ENCODE results near the gene FBL. TPM values are rescaled to one million over a fixed set of nuclear protein-coding genes. Genes with fewer than 3 reads are reported as not detected.
A peak's percentile ranks its signal among the peaks of the same experiment; 100 is the strongest.
"Not testable (repeated sequence)": the region's sequence is repeated elsewhere in the genome, so short reads cannot be mapped to it uniquely, and the experiment has no call there.

The FBL gene
- total RNA-seq, 1 donor from 2014 or later, result 132 TPM

DNA sequence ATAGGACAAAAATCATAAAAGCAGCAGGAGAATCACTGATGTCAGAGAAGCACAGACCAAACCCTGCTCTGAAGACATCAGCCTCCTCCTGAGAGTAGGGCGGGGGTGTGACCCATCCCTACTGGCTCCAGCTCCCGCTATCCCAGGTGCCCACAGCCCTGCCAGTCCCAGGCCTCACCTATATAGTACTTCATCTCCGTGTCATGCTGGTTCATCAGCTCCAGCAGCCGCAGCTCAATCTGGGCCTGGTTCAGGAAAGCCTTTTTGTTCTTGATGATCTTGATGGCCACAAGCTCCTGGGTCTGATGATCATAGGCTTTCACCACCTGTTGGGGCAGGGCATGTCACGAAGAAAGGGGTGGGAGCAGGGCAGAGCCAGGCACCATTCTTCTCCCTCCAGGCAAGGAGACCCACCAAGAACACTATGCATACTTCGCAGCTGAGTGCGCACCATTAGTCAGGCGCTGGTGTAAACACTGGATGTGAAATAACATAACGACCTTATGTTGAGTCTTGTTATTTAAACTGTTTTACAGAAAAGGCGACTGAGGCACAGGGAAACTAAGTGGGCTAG lies 16.4 kb downstream of the FBL start:
- DNase-seq (ENCODE audit: low spot score), result peak; percentile 30
- no peak for ATAC-seq
- intact Hi-C loops (cut with DNase I), result no loop called here

DNA sequence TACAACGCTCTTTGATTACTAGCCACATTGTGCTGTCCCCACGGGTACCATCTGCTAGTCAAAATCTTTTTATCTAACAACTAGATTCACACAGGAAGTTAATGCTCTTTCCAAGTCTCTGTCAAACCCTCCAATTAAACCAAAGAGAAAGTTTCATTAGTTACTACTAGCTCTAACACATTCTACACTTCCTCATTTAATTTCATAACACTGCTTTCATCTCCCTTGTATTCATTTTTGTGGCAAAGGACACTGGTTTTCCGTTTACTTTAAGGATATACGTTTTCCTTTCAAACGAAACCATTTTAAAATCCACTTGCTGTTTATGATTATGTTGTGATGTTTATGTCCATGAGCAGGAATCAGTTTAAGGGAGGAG lies 17.5 kb downstream of the FBL start:
- no peak for ATAC-seq
- intact Hi-C loops (cut with DNase I), result no loop called here

GRCh38 chr19:39828015-39828653 lies 18.0 kb downstream of the FBL start:
- DNase-seq (ENCODE audit: low spot score) (peak; percentile 58), ATAC-seq (no peak)
- intact Hi-C loops (cut with DNase I), result no loop called here

More for the DNA sequence above, 17.5 kb downstream of the FBL start:
- no peak for DNase-seq (ENCODE audit: low spot score)

GRCh38 chr19:39827216-39827615 lies 19.0 kb downstream of the FBL start:
- peak; percentile 47 for DNase-seq (ENCODE audit: low spot score)
- intact Hi-C loops (cut with DNase I), result no loop called here

DNA sequence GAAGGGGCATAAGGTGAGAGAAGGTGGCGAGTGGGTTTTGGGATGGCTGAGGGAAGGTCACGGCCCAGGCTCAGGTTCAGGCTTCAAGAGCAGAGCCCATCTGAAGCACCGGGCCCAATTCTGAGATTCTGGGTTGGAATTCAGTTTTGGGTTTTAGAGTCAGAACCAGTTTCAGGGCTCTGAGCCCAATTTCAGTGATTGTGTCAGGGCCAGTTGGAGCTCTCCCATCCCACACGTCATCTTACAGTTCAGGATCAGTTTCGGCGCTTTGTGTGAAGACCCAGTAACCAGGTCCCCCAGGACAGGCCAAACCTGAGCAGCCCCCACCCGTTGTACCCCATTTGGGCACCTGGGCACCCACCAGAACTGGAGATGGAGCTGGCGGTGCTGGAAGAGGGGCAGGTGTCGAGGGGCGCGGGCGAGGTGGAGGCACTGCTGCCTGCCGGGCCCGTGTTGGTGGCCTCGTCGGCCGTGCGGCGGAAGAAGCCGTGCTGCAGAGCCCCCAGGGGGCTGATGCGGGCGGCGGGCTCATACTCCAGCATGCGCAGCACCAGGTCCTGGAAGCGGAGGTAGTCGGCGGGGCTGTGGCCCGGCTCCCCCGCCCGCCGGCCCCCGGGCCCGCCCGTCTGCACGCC lies 19.8 kb downstream of the FBL start:
- ATAC-seq (no peak), DNase-seq (ENCODE audit: low spot score) (peak; percentile 51)
- intact Hi-C loops (cut with DNase I), result no loop called here

More at GRCh38 chr19:39827216-39827615, 19.0 kb downstream of the FBL start:
- no peak for ATAC-seq

GRCh38 chr19:39825531-39826076 lies 20.6 kb downstream of the FBL start:
- DNase-seq (ENCODE audit: low spot score) (peak; percentile 59), ATAC-seq (no peak)
- intact Hi-C loops (cut with DNase I), result no loop called here

GRCh38 chr19:39825093-39825463 lies 21.1 kb downstream of the FBL start:
- intact Hi-C loops (cut with DNase I), result no loop called here
- peak; percentile 4 for ATAC-seq
- peak; percentile 55 for DNase-seq (ENCODE audit: low spot score)

- intact Hi-C loops (cut with DNase I), result no loop called here
- peak; percentile 96 for ATAC-seq
- peak; percentile 89 for DNase-seq (ENCODE audit: low spot score)
Observed at GRCh38 chr19:39824143-39825092, 21.8 kb downstream of the FBL start.

- intact Hi-C loops (cut with DNase I), result no loop called here
- DNase-seq (ENCODE audit: low spot score), result peak; percentile 51
- ATAC-seq, result no peak
Observed at GRCh38 chr19:39823686-39824085, 22.5 kb downstream of the FBL start.

- intact Hi-C loops (cut with DNase I), result no loop called here
- ATAC-seq, result no peak
- no peak for DNase-seq (ENCODE audit: low spot score)
Observed at GRCh38 chr19:39820696-39821095, 25.5 kb downstream of the FBL start.

DNA sequence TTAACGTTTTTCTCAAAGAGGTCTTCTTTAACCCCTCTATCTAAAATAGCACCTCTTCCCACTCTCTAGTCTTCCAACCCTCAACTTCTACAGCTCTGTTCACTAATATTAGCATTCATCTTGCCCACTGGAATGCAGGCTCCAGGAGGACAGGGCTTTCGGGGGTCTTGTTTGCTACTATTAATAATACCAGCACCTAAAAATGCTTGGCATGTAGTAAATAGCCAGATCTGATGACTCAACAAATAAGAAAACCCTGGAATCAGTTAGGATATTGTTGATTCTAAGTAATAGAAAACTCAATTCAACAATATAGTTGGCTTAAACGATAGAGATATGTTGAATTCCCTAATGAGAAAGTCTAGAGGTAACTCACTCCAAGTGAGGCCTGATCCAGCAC lies 26.4 kb downstream of the FBL start:
- ATAC-seq (no peak), DNase-seq (ENCODE audit: low spot score) (no peak)
- intact Hi-C loops (cut with DNase I), result no loop called here

- ATAC-seq (no peak), DNase-seq (ENCODE audit: low spot score) (no peak)
- intact Hi-C loops (cut with DNase I), result no loop called here
Observed at GRCh38 chr19:39818626-39819097, 27.5 kb downstream of the FBL start.

DNA sequence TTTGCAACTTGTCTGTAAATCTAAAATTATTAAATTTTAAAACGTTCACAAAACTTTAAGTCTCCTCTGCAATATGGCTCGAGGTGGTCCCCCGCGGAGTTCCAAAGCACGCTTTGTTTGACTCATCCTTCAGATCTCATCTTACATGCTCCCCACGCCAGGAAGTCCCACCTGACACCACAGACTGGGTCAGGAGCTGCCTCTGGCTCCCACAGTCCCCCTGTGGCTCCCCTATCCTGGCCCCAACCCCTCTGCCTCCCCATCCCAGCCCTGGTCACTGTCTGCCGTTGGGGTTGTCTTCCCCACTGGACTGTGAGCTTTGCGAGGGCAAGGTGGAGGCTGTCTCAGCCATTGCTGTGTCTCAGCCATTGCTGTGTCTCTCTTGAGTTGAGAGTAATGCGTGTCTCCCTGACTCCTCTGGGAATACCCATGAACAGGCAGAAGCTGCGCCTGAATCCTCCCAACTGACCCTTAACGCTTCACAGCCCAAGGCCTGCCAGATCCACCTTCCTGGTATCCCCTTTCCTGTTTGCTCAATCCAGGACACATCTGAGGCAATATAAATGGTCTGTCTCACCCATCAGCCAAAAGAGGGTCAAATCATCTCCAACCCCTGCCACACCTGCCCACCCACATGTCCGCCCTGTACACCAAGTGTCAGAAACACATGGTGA lies 28.2 kb downstream of the FBL start:
- no peak for ATAC-seq

DNA sequence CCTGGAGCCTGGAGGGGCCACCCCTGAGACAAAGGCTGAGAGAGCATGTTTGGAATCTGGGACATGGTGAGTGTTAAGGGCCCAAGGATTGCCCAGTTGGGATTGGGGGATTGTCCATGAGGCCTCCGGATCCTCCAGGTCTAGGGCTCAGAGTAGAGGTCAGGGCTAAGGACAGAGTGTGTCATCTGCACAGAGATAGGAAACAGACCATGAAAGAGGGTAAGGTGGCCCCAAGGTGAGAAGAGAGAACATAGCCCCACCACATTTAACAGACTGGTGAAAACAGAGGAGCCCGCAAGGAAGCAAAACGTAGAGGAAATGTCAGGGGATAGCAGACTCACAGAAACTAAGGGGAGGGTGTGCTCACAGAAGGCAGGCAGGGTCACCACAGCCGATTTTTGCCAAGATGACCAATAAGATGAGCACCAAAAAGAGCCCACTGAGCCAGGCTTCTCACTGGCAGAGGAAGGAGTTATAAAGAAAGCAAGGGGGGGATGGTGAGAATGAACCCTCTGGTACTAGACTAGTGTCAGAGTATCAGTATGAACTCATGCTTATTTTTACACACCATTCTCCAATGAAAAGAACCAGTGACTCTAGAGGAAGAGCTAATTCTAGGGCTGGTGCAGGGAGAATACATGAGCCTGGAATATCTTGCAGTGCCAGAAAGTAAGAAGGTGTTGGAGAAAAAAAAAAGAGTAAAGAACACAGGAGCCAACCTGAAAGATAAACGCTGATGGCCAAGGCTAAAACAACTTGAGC lies 29.7 kb downstream of the FBL start:
- intact Hi-C loops (cut with DNase I), result no loop called here
- DNase-seq (ENCODE audit: low spot score) (no peak), ATAC-seq (no peak)

More for the DNA sequence above, 28.2 kb downstream of the FBL start:
- no peak for DNase-seq (ENCODE audit: low spot score)
- intact Hi-C loops (cut with DNase I), result no loop called here

DNA sequence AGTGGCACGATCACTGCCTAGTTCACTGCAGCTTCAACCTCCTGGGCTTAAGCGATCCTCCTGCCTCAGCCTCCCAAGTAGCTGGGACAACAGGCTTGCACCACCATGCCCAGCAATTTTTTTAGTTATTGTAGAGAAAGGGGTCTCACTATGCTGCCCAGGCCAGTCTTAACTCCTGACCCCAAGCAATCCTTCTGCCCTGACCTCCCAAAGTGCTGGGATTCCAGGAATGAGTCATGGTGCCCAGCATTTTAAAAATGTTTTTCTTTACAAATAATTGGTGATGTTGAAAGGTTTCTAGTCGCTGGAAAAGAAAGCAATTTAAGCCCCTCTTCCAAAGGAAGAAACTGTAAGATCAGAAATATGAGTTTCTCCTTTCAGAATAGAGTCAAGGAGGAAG lies 31.6 kb downstream of the FBL start:
- intact Hi-C loops (cut with DNase I), result no loop called here
- no peak for ATAC-seq
- no peak for DNase-seq (ENCODE audit: low spot score)

DNA sequence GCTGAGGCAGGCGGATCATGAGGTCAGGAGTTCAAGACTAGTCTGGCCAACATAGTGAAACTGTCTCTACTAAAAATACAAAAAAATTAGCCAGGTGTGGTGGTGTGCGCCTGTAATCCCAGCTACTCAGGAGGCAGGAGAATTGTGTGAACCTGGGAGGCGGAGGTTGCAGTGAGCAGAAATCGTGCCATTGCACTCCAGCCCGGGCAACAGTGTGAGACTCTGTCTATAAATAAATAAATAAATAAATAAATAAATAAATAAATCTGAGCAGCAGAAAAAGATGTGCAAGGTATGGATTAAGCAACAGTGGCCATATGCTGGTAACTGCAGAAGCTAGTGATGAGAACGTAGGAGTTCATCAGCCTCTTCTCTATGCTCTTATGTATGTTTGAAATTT lies 32.1 kb downstream of the FBL start:
- ATAC-seq; intact Hi-C loops (cut with DNase I); DNase-seq (ENCODE audit: low spot score): not testable (repeated sequence)

- DNase-seq (ENCODE audit: low spot score) (no peak), ATAC-seq (peak; percentile 26)
- intact Hi-C loops (cut with DNase I), result no loop called here
Observed at GRCh38 chr19:39813264-39813993, 32.8 kb downstream of the FBL start.
